Activated CD4-positive, alpha-beta memory T cell treated with anti-CD3 and anti-CD28 coated beads, Interleukin-2, amount 10 ng/mL, durations not matched to agents 7 days and 5 days (primary cell): Measurements from ENCODE around the gene CSH1. TPM values are rescaled to one million over a fixed set of nuclear protein-coding genes. Genes with fewer than 3 reads are reported as not detected.
"Not testable (repeated sequence)": the region's sequence is repeated elsewhere in the genome, so short reads cannot be mapped to it uniquely, and the experiment has no call there.

Experiments
- CTCF ChIA-PET: fragments of 350-600 bp; sonication (Branson Sonifier 250); formaldehyde crosslinking; loops from one replicate; lab custom pipeline; 2021; ENCODE audit warnings: antibody characterized with exemption, inconsistent platforms; lab: Charles Lee
- POLR2A ChIA-PET: fragments of 350-600 bp; sonication (Branson Sonifier 250); formaldehyde crosslinking; loops from one replicate; lab custom pipeline; 2021; ENCODE audit warnings: antibody characterized with exemption; lab: Charles Lee
- DNase-seq: peaks from one replicate; pipeline ENCODE4 v3.0.0-alpha.2; 2020
- H3K27ac Mint-ChIP-seq: one replicate; pipeline ENCODE4 v1.8.0; 2021; ENCODE audit warnings: mild to moderate bottlenecking, mixed read lengths
- H3K27me3 Mint-ChIP-seq: one replicate; pipeline ENCODE4 v1.8.0; 2021; ENCODE audit warnings: mixed read lengths
- H3K36me3 Mint-ChIP-seq: one replicate; pipeline ENCODE4 v1.8.0; 2021; ENCODE audit warnings: low read depth, mixed read lengths
- H3K4me1 Mint-ChIP-seq: one replicate; pipeline ENCODE4 v1.8.0; 2021; ENCODE audit warnings: mixed read lengths
- H3K4me3 Mint-ChIP-seq: one replicate; pipeline ENCODE4 v1.8.0; 2021; ENCODE audit warnings: mild to moderate bottlenecking, mixed read lengths
- H3K9me3 Mint-ChIP-seq: one replicate; pipeline ENCODE4 v1.8.0; 2021; ENCODE audit warnings: mixed read lengths
- total RNA-seq, 2 experiments: library from RNA; stranded (reverse); gene quantifications; one replicate each; pipeline ENCODE4 v1.2.3, GENCODE V29; 2021

CSH1 gene
- not detected for total RNA-seq

- H3K4me3 Mint-ChIP-seq, H3K4me1 Mint-ChIP-seq, DNase-seq, H3K27ac Mint-ChIP-seq, CTCF ChIA-PET, POLR2A ChIA-PET, H3K9me3 Mint-ChIP-seq, H3K36me3 Mint-ChIP-seq: not testable (repeated sequence)
- peaks cover 24% of the 10 kb centered on the region for H3K27me3 Mint-ChIP-seq
Measured at GRCh38 chr17:63896524-63897354, at the start of gene CSH1. TSS of gene CSH1 (minus strand) at chr17:63896574. CDS start at chr17:63896511, 63 bp downstream.

GRCh38 chr17:63945784-63946439 lies 49.5 kb upstream of the CSH1 start:
- Mint-ChIP-seq H3K27me3 (peaks cover 10% of the 10 kb centered on the region), H3K4me1 (peaks cover 22% of the 10 kb centered on the region), H3K27ac (no peak overlapping the region), H3K36me3 (no peaks in the 10 kb centered on the region), H3K4me3 (no peak overlapping the region), H3K9me3 (no peaks in the 10 kb centered on the region)
- DNase-seq, result no peak
- POLR2A ChIA-PET, result interaction anchor here (0.9 to 1.9 kb wide), 14 partner anchors 11 to 245 kb away, joined by 3 to 15 read pairs (median 6); partner anchors contain the start of genes CD79B, ICAM2 and PRR29
- CTCF ChIA-PET, result interaction anchor here (0.8 to 2.8 kb wide), 39 partner anchors 9 to 574 kb away, joined by 3 to 59 read pairs (median 6); partner anchors contain the start of genes CD79B, CSHL1, ERN1 and GH1

GRCh38 chr17:63944736-63945499 lies 48.5 kb upstream of the CSH1 start:
- POLR2A ChIA-PET, result interaction anchor here (1.2 to 1.9 kb wide), 4 partner anchors 12 to 201 kb away, joined by 5 to 10 read pairs (median 7); partner anchors contain the start of gene CD79B
- Mint-ChIP-seq H3K9me3 (no peaks in the 10 kb centered on the region), H3K4me3 (no peak overlapping the region), H3K36me3 (no peaks in the 10 kb centered on the region), H3K27me3 (peaks cover 10% of the 10 kb centered on the region), H3K4me1 (peaks cover 22% of the 10 kb centered on the region), H3K27ac (no peak overlapping the region)
- CTCF ChIA-PET, result interaction anchor here (1.7 to 2.8 kb wide), 4 partner anchors 10 to 81 kb away, joined by 8 to 59 read pairs (median 20); partner anchors contain the start of gene GH1
- no peak for DNase-seq

GRCh38 chr17:63943745-63944144 lies 47.4 kb upstream of the CSH1 start:
- no peak for DNase-seq
- no peak overlapping the region for H3K27ac Mint-ChIP-seq
- H3K9me3 Mint-ChIP-seq, result no peaks in the 10 kb centered on the region
- H3K36me3 Mint-ChIP-seq, result no peaks in the 10 kb centered on the region
- CTCF ChIA-PET, result no interaction called here
- POLR2A ChIA-PET, result no interaction called here
- peaks cover 10% of the 10 kb centered on the region for H3K27me3 Mint-ChIP-seq
- H3K4me1 Mint-ChIP-seq, result peaks cover 27% of the 10 kb centered on the region
- H3K4me3 Mint-ChIP-seq, result no peak overlapping the region

- ChIA-PET CTCF (interaction anchor here (1.7 kb wide), 1 partner anchor 23 kb away, joined by 4 read pairs; no protein-coding TSS in a partner anchor), POLR2A (interaction anchor here (0.8 kb wide), 1 partner anchor 24 kb away, joined by 3 read pairs; the partner anchor contains the start of gene GH1)
- Mint-ChIP-seq H3K9me3 (no peaks in the 10 kb centered on the region), H3K36me3 (no peaks in the 10 kb centered on the region), H3K4me3 (no peak overlapping the region), H3K4me1 (peaks cover 31% of the 10 kb centered on the region), H3K27ac (no peak overlapping the region), H3K27me3 (peaks cover 10% of the 10 kb centered on the region)
- DNase-seq, result no peak
Measured at GRCh38 chr17:63942309-63942985, 46.1 kb upstream of the CSH1 start.

GRCh38 chr17:63941751-63942150 lies 45.4 kb upstream of the CSH1 start:
- Mint-ChIP-seq H3K9me3 (no peaks in the 10 kb centered on the region), H3K27me3 (peaks cover 10% of the 10 kb centered on the region), H3K4me1 (peaks cover 27% of the 10 kb centered on the region), H3K4me3 (no peak overlapping the region), H3K36me3 (no peaks in the 10 kb centered on the region), H3K27ac (no peak overlapping the region)
- DNase-seq, result no peak
- ChIA-PET POLR2A (interaction anchor here (0.8 to 1.3 kb wide), 2 partner anchors 10 to 23 kb away, joined by 3 to 5 read pairs; partner anchors contain the start of genes CD79B and GH1), CTCF (interaction anchor here (1.7 kb wide), 1 partner anchor 22 kb away, joined by 4 read pairs; no protein-coding TSS in a partner anchor)

- H3K27ac Mint-ChIP-seq, result no peak overlapping the region
- H3K27me3 Mint-ChIP-seq, result peaks cover 13% of the 10 kb centered on the region
- no peaks in the 10 kb centered on the region for H3K9me3 Mint-ChIP-seq
- no peak overlapping the region for H3K4me3 Mint-ChIP-seq
- peaks cover 21% of the 10 kb centered on the region for H3K4me1 Mint-ChIP-seq
- CTCF ChIA-PET, result interaction anchor here (0.7 kb wide), 1 partner anchor 192 kb away, joined by 3 read pairs; no protein-coding TSS in a partner anchor
- POLR2A ChIA-PET, result interaction anchor here (0.6 to 1.3 kb wide), 2 partner anchors 9 to 15 kb away, joined by 4 to 5 read pairs; partner anchors contain the start of gene CD79B
- no peak for DNase-seq
- H3K36me3 Mint-ChIP-seq, result no peaks in the 10 kb centered on the region
Measured at GRCh38 chr17:63941162-63941561, 44.8 kb upstream of the CSH1 start.

- peaks cover 15% of the 10 kb centered on the region for H3K4me1 Mint-ChIP-seq
- no peaks in the 10 kb centered on the region for H3K36me3 Mint-ChIP-seq
- DNase-seq, result no peak
- no peak overlapping the region for H3K4me3 Mint-ChIP-seq
- H3K9me3 Mint-ChIP-seq, result no peaks in the 10 kb centered on the region
- ChIA-PET POLR2A (interaction anchor here (0.6 to 1.5 kb wide), 4 partner anchors 9 to 14 kb away, joined by 3 to 5 read pairs (median 4); partner anchors contain the start of gene CD79B), CTCF (interaction anchor here (0.7 kb wide), 1 partner anchor 193 kb away, joined by 3 read pairs; no protein-coding TSS in a partner anchor)
- no peak overlapping the region for H3K27ac Mint-ChIP-seq
- H3K27me3 Mint-ChIP-seq, result peaks cover 15% of the 10 kb centered on the region
Measured at GRCh38 chr17:63940584-63940983, 44.2 kb upstream of the CSH1 start.

- Mint-ChIP-seq H3K4me1 (peaks cover 9% of the 10 kb centered on the region), H3K27me3 (peaks cover 17% of the 10 kb centered on the region), H3K36me3 (no peaks in the 10 kb centered on the region), H3K9me3 (no peaks in the 10 kb centered on the region), H3K4me3 (no peak overlapping the region), H3K27ac (no peak overlapping the region)
- ChIA-PET CTCF (no interaction called here), POLR2A (interaction anchor here (0.7 to 1.5 kb wide), 3 partner anchors 9 to 39 kb away, joined by 3 to 4 read pairs (median 3); no protein-coding TSS in a partner anchor)
- no peak for DNase-seq
Measured at GRCh38 chr17:63939884-63940283, 43.5 kb upstream of the CSH1 start.

- DNase-seq, result no peak
- POLR2A ChIA-PET, result interaction anchor here (1.5 kb wide), 2 partner anchors 9 to 11 kb away, joined by 3 to 4 read pairs; no protein-coding TSS in a partner anchor
- H3K4me1 Mint-ChIP-seq, result peaks cover 9% of the 10 kb centered on the region
- H3K9me3 Mint-ChIP-seq, result no peaks in the 10 kb centered on the region
- H3K27me3 Mint-ChIP-seq, result peaks cover 17% of the 10 kb centered on the region
- no peak overlapping the region for H3K27ac Mint-ChIP-seq
- H3K36me3 Mint-ChIP-seq, result no peaks in the 10 kb centered on the region
- H3K4me3 Mint-ChIP-seq, result no peak overlapping the region
- CTCF ChIA-PET, result no interaction called here
Measured at GRCh38 chr17:63939401-63939800, 43.0 kb upstream of the CSH1 start.

GRCh38 chr17:63937920-63938319 lies 41.5 kb upstream of the CSH1 start:
- peaks cover 14% of the 10 kb centered on the region for H3K27me3 Mint-ChIP-seq
- no peaks in the 10 kb centered on the region for H3K9me3 Mint-ChIP-seq
- H3K36me3 Mint-ChIP-seq, result no peaks in the 10 kb centered on the region
- H3K27ac Mint-ChIP-seq, result no peak overlapping the region
- no peak for DNase-seq
- ChIA-PET POLR2A (no interaction called here), CTCF (interaction anchor here (1.0 kb wide), 1 partner anchor 196 kb away, joined by 5 read pairs; no protein-coding TSS in a partner anchor)
- peaks cover 12% of the 10 kb centered on the region for H3K4me1 Mint-ChIP-seq
- no peak overlapping the region for H3K4me3 Mint-ChIP-seq
